ENCODE data around the gene ASTE1.

- TF ChIP-seq ZNF565 (CRISPR knock-in tag; conservative IDR thresholded peaks at IDR 0.05; ENCODE audit: low read depth) (no peak), ZC3H10 (CRISPR knock-in tag; IDR thresholded peaks at IDR 0.05) (no peak), ARNTL (CRISPR knock-in tag; IDR thresholded peaks at IDR 0.05; ENCODE audit: borderline replicate concordance, low read depth) (no peak), SNAI2 (CRISPR knock-in tag; IDR thresholded peaks at IDR 0.05) (no peak), POU6F1 (CRISPR knock-in tag; IDR thresholded peaks at IDR 0.05; ENCODE audit: borderline replicate concordance, low read depth) (no peak), ZFP30 (CRISPR knock-in tag; IDR thresholded peaks at IDR 0.05) (no peak), ZNF8 (CRISPR knock-in tag; IDR thresholded peaks at IDR 0.05) (no peak), ISL1 (CRISPR knock-in tag; IDR thresholded peaks at IDR 0.05) (no peak), CSDC2 (CRISPR knock-in tag; IDR thresholded peaks at IDR 0.05) (no peak), RARB (CRISPR knock-in tag; IDR thresholded peaks at IDR 0.05) (no peak)
- TF ChIP-seq, protein P1, sequence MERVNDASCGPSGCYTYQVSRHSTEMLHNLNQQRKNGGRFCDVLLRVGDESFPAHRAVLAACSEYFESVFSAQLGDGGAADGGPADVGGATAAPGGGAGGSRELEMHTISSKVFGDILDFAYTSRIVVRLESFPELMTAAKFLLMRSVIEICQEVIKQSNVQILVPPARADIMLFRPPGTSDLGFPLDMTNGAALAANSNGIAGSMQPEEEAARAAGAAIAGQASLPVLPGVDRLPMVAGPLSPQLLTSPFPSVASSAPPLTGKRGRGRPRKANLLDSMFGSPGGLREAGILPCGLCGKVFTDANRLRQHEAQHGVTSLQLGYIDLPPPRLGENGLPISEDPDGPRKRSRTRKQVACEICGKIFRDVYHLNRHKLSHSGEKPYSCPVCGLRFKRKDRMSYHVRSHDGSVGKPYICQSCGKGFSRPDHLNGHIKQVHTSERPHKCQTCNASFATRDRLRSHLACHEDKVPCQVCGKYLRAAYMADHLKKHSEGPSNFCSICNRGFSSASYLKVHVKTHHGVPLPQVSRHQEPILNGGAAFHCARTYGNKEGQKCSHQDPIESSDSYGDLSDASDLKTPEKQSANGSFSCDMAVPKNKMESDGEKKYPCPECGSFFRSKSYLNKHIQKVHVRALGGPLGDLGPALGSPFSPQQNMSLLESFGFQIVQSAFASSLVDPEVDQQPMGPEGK (CRISPR knock-in tag; IDR thresholded peaks at IDR 0.05; ENCODE audit: borderline replicate concordance): no peak
- TF ChIP-seq, protein P2, sequence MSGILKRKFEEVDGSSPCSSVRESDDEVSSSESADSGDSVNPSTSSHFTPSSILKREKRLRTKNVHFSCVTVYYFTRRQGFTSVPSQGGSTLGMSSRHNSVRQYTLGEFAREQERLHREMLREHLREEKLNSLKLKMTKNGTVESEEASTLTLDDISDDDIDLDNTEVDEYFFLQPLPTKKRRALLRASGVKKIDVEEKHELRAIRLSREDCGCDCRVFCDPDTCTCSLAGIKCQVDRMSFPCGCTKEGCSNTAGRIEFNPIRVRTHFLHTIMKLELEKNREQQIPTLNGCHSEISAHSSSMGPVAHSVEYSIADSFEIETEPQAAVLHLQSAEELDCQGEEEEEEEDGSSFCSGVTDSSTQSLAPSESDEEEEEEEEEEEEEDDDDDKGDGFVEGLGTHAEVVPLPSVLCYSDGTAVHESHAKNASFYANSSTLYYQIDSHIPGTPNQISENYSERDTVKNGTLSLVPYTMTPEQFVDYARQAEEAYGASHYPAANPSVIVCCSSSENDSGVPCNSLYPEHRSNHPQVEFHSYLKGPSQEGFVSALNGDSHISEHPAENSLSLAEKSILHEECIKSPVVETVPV (CRISPR knock-in tag; IDR thresholded peaks at IDR 0.05): no peak
- TF ChIP-seq, protein P3, sequence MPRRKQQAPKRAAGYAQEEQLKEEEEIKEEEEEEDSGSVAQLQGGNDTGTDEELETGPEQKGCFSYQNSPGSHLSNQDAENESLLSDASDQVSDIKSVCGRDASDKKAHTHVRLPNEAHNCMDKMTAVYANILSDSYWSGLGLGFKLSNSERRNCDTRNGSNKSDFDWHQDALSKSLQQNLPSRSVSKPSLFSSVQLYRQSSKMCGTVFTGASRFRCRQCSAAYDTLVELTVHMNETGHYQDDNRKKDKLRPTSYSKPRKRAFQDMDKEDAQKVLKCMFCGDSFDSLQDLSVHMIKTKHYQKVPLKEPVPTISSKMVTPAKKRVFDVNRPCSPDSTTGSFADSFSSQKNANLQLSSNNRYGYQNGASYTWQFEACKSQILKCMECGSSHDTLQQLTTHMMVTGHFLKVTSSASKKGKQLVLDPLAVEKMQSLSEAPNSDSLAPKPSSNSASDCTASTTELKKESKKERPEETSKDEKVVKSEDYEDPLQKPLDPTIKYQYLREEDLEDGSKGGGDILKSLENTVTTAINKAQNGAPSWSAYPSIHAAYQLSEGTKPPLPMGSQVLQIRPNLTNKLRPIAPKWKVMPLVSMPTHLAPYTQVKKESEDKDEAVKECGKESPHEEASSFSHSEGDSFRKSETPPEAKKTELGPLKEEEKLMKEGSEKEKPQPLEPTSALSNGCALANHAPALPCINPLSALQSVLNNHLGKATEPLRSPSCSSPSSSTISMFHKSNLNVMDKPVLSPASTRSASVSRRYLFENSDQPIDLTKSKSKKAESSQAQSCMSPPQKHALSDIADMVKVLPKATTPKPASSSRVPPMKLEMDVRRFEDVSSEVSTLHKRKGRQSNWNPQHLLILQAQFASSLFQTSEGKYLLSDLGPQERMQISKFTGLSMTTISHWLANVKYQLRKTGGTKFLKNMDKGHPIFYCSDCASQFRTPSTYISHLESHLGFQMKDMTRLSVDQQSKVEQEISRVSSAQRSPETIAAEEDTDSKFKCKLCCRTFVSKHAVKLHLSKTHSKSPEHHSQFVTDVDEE (CRISPR knock-in tag; IDR thresholded peaks at IDR 0.05): no peak
These were observed 45.5 kb upstream of the ASTE1 start for GRCh38 chr3:131072099-131072559.
